Activated gamma-delta T cell treated with anti-CD3 and anti-CD28 coated beads, Interleukin-2, amount 50 U/mL, for 16 hours (primary cell): ENCODE data around the gene PKP4.
"Not testable (repeated sequence)": the region's sequence is repeated elsewhere in the genome, so short reads cannot be mapped to it uniquely, and the experiment has no call there.

Source experiments
- DNase-seq: peaks from one replicate; pipeline ENCODE4 v3.0.0-alpha.2; 2020; ENCODE audit warnings: low read depth

Gene PKP4

DNA sequence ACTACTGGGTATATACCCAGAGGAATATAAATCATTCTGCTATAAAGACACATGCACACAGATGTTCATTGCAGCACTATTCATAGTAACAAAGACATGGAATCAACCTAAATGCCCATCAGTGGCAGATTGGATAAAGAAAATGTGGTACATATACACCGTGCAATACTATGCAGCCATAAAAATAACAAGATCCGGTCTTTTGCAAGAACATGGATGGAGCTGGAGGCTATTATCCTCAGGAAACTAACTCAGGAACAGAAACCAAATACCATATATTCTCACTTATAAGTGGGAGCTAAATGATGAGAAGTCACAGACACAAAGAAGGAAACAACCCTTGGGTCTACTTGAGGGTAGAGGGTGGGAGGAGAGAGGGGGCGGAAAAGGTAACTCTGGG, 16.5 kb downstream of the PKP4 start:
- DNase-seq, result not testable (repeated sequence)

DNA sequence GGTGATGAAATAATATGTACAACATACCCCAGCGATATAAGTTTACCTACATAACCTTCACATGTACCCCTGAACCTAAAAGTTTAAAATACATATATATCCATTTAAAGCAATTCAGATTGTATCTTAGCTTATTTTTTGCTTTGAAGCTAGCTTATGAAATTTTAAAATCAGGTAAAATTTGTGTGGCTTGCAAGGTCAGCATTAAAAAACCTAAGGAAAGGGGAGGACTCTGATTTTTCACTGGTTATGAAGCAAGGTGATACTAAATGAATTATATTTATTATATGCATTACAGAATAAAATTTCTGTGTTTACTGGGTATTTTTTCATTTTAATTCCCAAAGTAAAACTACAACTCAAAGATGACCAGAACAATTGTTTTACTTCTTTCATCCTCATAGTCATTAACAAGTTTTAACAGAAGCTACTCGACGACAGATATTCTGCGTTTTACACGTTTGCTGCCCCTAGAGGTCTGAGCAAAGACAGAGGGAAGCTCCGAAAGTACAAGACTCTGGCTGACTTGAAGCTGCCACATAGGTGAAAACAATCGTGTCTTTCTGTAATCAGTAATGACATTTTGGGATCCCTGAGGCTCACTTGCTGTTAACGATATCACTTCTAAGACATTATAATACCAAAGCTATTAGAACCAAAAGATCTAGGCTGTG, 17.1 kb downstream of the PKP4 start:
- no peak for DNase-seq

DNA sequence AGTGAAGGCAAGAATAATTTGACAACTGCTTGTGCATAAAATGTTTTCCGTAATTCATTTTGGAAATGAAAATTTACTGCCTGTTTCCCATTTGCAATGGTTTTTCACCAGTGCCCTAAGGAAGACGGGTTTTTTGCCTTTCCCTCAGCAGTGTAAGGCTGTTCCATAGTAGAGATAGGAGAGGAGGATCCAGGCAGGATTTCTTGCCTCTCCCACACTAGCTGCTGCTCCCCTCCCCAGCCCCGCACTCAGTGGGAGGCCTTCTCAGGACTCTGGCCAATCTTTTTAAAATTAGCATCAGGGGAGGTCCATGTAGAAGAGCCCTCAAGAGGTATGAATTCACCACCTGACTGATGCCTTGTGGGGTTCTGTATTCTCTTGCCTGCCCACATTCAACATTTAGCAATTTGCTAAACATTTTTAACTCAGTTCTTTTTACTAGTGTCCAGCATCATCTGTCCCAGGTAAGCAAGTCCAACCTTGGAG, 17.8 kb downstream of the PKP4 start:
- not testable (repeated sequence) for DNase-seq

DNA sequence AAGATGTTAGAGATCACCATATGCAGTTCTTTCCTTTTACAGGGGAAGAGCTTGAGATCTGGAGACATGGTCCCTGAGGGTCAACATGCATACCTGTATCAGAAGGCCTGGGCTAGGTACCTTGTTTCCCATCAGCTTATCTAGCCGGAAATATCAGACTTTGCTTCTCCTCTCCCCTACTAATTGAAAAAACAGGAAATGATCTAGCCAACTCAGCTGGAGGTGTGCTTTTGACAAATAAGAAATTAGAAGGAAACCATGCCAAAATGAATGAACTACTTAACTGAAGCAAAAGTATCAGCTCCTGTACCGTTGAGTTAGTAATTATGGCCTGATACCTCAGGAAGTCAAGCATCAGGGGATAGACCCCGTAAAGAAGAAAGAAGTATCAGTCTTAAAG, 20.4 kb downstream of the PKP4 start:
- DNase-seq, result no peak

DNA sequence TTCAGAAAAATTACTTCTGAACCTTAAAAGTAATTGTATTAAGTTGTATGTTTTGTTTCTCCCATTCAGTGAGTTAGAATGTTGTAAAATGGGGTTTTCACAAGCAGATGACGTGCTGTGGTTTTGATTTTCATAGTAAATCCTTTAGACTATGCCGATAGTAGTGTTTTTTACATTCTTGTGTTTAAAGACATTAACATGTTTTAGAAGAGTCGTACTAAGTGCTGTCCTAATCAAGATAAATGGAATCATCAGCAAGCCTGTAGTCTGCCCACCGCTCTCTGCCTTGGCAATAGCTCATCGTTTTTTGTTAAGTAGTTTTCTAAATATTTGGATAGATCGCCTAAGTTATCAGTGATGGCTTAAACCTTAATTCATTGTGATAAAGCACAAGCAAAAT, 21.5 kb downstream of the PKP4 start:
- DNase-seq, result no peak

DNA sequence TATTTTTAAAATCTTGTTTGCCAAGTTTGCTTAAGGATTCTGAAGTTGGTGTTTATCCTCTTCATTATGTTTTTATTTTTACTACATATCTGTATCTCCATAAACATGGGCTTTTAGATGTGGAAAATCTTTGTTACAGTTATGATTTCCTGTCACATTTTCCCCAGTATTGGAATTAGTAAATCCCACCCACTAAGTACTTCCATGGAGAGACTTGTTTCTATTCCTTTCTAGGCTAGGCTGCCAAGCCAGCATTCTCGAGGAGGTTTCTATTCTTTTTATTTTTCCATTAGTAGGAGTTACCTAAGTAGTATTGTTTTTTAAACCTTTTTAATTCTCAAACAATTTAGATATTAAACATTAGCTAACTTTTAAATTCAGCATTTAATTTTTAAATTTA, 22.1 kb downstream of the PKP4 start:
- no peak for DNase-seq

DNA sequence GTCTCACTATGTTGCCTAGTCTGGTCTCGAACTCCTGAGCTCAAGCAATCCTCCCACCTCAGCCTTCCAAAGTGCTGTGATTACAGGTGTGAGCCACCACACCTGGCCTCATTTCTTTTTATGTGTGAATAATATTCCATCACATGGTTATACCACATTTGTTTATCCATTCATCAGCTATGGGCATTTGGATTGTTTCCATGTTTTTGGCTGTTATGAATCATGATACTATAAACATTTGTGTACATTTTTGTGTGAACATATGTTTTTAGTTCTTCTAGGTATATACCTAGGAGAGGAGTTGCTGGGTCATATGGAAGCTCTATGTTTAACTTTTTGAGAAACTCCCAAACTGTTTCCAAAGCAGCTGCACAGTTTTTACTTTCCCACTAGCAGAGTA, 24.4 kb downstream of the PKP4 start:
- no peak for DNase-seq

DNA sequence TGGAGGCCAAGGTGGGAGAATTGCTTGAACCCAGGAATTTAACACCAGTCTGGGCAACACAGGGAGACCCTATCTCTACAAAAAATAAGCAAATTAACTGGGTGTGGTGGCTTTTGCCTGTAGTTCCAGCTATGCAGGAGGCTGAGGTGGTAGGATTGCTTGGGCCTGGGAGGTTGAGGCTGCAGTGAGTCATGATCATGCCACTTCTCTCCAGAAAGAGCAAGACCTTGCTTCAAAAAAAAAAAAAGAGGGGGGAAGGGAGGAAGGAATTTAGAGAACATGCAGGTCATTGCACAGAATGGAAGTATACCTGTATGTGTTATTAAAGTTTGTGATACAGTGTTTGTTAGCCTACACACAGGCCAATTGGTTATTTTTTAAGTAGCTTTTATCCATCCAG, 25.8 kb downstream of the PKP4 start:
- no peak for DNase-seq

DNA sequence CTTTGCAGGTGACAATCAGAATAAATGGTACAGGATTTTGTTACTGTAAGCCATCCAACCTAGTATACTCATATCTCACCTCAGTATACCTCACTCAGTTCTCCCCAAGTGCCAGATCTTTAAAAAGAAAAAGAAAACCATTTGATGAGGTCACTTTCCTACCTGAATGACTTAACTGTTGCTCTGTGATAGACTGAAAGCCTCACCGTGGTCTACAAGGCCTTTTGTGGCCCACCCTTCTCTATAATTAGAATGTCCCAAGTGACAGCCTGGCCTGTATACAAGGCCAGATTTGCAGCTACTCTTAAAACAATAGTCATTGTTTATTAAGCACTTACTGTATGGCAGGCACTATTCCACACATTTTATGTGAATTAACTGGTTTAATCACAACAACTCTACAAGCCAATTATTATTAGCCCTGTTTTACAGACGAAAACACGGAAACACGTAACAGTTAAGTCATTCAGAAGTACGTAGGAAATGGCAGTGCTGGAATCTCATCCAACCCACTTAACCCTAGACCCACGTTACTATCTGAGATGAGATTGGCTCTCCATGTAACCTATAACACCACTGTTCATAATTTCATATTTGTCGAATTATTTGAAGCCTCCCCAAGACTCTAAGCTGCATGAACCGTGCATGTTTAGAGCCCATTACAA, 28.3 kb downstream of the PKP4 start:
- DNase-seq, result no peak

DNA sequence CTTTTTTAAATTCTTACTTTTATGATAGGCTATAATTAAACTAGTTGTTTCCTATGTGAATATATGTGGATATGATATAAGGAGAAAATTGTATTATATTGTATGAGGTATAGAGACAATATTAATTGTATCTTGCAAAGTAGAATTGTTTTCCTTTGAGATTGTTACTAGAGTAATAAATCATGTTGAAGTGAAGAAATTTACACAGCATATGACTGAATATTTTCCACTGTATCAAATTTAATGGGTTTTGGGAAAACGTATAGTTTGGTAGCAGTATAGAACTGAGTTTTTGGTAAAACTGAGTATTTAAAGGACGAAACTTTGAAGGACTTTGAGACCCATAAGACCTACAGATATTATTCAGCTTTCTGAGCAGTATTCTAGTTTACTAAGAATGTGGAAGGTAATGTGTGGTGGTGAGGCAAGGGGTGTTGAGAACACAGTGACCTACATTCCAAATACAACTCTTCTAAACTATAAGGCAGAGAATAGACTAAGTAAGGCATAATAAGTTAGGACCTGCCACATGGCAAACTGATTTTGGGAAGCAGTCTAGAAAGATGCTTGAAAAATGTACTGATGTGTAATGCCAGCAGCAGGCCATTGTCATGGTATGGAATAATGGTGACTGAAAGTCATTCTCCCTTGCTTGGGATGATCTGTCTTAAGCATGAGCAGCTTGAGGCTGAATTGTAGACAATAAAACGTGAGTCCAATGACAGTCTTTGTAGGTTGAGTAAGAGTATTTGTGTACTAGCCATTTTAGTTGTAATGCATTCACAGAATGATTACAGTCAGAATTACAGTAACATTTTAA, 29.6 kb downstream of the PKP4 start:
- no peak for DNase-seq

DNA sequence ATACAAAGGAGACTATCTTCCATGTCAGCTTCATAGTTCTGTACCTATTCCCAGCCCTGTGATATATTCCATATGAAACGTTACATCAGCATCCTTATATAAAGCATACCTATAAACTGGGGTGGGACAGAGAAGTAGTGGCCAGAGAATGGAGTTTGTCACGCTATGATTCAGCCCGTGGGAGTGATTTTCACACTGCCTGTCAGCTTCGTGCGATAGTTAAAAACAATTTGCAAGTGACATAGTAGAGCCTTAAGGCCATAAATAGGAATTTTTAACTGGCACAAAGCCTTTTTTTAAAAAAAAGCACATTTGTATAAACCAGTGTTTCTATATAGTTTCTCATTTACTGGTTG, 30.2 kb downstream of the PKP4 start:
- DNase-seq, result no peak

DNA sequence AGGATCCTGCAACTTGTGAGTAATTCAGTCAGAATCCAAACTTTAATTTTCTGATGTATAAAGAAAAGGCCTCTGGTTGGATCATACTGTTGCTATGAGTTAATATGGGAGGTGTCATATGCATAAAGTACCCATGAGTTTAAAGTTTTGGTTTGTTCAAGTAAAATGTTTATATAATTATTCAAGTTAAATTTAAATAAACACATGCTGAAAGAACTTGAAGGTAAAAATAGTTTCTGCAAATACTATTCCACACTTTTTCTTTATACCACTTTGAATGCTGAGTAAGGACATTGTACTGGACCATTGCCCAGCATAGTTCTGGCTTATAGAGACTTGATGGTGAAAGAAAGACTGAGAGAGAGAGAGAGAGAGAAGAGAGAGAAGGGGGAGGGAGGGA, 30.7 kb downstream of the PKP4 start:
- no peak for DNase-seq

DNA sequence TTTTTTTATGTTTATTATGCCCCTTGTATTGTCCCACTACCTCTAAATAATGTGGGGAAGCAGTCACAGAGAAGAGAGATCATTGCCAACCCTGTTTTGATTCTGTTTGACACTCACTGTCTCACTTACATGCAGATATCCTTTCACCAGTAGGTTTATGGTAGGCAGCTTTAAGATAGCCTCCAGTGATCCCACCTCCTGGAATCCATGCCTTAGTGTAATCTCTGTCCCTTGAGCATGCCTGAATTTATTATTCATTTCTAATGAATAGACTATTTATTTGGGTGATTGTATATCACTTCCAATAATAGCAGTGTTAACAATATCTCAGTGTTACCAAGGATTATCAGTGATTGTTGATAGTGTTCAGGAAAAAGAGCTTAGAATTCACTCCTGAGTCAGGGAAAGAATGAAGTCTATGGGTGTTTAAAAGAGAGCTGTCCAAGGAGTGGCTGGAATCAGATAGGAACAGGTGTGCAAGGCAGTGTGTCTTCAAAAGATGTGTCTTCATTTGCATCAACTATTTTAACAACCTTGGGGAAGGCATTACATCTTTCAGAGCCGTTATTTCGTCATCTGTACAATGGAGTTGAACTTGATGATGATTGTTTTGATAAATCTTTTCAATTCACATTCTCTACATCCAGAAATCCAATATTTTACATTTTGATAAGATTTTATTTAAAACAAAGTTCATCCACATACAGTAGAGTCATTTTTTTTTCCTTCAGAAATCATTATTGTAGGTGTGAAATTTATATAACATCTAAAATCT, 31.9 kb downstream of the PKP4 start:
- no peak for DNase-seq

DNA sequence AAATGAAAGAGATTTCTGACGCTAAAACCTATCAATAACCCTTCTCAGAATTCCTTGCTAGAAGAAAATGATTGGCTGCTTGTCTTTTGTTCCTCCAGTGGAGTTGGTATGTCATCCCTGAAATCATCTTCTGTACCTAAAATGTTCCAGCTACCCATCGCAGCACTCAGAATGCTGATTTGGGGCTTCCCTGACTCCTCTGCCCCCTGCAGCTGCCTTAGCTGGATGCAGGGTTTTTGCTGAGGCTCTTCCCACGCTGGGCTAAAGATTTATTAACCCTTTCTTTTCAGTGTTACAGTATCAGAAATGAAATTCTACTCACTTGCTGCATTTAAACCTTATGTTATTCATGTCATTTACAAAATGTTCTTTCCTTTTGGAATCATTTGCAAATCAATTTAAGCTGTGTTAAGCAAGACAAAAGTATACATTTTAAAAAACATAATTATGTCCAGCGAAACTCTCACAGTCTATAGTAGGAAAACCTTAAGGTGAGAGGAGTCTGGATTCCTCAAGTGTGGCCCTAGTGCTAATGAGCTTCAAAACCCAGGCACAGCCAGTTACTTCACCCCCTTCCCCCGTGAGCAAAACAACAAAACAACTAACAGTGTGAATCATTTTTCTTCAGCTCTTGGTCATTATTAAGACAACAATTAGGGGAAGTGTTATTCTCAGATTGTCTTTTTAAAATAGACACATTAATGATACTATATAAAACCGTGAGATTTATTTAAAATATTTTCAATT, 32.8 kb downstream of the PKP4 start:
- DNase-seq, result no peak

DNA sequence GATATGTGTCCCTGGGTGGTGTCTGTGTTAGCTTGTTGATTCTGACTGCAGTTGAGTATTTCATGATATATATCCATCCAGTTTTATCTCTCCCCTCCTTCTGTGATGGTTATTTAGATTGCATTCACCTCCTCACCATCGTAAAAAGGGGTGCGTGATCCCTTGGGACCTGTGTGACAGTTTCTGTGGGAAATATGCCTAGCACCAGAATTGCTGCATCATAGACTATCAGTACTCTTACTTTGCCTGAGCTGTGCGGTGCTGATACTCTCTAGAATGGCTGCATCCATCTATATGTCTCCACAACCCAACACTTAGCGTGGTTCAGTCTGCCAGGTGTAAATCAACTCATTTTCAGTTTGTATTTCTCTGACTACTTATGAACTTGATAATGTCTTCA, 34.3 kb downstream of the PKP4 start:
- DNase-seq, result no peak

DNA sequence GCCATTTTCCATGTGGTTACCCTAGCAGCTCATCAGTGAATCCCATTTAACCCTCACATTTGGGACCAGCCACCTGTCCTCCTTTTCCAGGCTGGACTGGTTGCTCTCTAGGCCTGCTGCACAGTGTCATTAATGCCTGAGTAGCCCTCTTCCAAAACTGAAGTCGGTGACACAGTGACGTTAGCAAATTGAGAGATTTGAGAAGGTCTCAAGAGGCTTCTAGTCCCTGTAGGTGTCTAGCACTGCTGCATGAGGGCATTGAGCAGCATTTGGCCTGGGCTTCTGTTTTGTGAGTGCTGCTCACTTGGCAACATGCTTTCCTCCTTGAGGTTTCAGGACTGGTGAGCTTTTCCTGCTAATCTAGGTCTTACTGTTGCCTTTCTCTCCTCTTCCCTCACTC, 36.7 kb downstream of the PKP4 start:
- DNase-seq, result no peak

DNA sequence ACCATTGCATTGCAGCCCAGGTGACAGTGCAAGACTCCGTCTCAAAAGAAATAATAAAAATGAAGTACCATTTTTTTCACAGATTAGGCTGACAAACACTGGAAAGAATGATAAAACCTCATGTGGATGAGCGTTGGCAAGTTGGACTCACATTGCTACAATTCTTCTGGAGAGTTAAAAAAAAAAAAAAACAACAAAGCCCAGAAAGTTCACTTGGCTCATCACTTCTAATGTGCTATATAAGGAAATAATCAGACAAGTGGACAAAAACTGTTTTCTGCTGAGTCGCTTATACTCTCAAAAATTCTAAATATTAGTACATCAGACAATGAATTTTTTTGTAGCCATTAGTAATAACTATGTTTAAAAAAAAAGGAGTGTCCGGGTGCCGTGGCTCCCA, 38.4 kb downstream of the PKP4 start:
- DNase-seq, result no peak

DNA sequence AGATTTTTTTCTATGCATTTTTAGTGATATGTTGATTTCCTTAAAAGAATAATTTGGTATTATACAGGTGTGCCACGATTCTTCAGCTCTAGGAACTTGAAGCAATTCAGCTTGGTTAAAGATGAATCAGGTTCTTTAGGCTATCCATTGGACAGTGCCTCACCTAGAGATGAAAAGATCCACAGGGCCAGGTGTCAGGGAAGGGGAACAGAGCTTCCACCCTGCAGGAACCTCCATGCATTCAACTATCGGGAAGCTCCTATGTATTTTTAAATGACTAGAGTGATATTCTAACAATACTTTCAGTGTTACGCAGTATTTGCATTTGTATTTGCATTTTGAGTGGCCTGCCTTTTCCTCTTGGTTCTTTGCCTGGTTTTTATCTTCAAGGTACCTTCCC, 40.2 kb downstream of the PKP4 start:
- no peak for DNase-seq

DNA sequence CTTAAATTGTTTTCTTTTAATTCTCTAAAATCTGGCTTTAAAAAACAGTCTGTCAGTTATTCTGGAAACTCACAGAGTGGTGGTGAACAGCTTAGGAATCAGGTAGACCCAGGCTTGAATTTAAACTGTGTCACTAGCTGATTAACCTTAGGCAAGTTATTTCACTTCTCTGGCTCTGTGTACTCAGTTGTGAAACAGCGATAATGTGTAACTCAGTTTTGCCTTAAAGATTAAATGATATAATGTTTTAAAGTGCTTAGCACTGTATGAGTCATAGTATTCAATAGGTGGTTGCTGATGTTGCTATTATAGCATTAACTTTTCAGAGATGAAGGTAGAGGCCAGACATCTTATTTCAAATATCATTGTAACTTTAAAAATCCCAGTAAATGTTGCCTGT, 40.7 kb downstream of the PKP4 start:
- no peak for DNase-seq

DNA sequence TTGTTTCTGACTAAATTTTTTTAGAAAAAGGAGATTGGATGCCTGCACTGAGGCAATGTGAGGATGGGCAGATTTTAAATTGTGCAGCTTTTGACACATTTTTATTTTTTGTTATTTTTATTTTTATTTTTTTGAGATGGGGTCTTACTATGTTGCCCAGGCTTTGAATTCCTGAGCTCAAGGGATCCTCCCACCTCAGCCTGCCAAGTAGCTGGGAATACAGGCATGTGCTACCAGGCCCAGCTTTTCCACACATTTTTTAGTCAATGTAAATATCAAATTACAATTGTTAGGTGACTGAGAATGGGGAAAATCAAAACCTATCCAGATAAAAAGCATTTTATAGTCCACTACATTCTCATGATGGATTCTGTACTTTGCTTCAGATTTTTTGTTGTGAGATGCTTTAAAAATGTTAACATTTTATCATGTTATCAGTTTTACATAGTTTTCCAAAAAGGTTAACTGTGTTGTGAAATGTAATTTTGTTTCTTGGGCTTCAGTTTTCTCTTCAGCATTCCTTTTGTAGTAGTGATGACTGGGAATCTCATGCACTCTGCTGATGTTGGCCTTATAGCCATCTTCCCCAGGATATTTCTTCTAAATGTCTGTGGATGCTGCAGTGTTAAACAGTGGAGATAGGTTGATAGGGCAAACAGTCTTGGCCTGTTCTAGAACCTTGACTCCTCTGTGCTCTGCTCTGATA, 41.4 kb downstream of the PKP4 start:
- DNase-seq, result no peak

DNA sequence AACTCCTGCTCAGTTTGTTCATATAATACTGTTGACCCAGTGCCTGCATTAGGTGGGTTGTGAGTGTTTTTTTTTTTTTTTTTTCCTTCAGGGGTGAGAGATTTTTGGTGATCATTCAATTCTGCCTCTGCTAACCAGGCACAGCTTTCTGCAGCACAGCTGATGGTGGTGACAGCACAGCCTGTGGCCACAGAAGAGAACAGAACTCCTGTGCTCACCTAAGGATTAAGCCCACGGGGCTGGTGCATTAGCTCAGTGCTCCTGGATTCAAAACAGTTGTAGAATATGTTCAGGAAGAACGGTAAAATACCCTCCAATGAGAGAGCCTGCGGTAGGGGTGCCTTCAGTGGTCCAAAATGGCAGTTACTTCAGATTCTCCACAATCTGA, 42.0 kb downstream of the PKP4 start:
- DNase-seq, result no peak
